Activated CD4-positive, CD25-positive, alpha-beta regulatory T cell (primary cell): ENCODE measurements around the gene PBX1.

ENCODE experiments used
- DNase-seq, 4 experiments: peaks; one replicate each; lab custom pipeline; 2025; lab: John Stamatoyannopoulos, UW

PBX1 gene

GRCh38 chr1:164617377-164618201, 58.6 kb downstream of the PBX1 start:
- no peak for DNase-seq

GRCh38 chr1:164618202-164618564, 59.2 kb downstream of the PBX1 start:
- no peak for DNase-seq

- DNase-seq: no peak
These were observed 60.2 kb downstream of the PBX1 start for GRCh38 chr1:164619006-164619784.

- no peak for DNase-seq
These were observed 63.3 kb downstream of the PBX1 start for GRCh38 chr1:164622068-164622845.

DNA sequence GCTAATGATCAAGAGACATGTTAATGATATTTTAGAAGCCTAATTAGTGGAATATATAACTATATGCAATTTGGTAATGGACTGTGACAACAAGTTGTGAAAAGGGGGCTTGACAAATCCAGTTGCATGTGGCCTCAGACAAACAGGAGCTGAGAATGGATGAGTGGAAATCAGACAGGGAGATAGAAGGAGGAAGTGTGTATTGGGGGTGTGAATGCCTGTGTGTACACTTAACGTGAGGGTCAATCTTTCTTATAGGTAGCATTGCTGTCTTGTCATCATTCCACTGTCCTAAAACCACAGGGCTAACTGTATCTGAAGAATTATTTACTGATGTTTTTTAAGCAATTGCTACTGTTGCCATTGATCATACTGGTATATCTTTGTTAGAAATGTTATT, 64.8 kb downstream of the PBX1 start:
- DNase-seq: no peak

GRCh38 chr1:164624400-164624799, 65.4 kb downstream of the PBX1 start:
- DNase-seq: no peak

GRCh38 chr1:164625004-164625617, 66.1 kb downstream of the PBX1 start:
- DNase-seq: no peak

GRCh38 chr1:164628772-164629171, 69.8 kb downstream of the PBX1 start:
- no peak for DNase-seq

- no peak for DNase-seq
These were observed 71.0 kb downstream of the PBX1 start for GRCh38 chr1:164629971-164630370.

DNA sequence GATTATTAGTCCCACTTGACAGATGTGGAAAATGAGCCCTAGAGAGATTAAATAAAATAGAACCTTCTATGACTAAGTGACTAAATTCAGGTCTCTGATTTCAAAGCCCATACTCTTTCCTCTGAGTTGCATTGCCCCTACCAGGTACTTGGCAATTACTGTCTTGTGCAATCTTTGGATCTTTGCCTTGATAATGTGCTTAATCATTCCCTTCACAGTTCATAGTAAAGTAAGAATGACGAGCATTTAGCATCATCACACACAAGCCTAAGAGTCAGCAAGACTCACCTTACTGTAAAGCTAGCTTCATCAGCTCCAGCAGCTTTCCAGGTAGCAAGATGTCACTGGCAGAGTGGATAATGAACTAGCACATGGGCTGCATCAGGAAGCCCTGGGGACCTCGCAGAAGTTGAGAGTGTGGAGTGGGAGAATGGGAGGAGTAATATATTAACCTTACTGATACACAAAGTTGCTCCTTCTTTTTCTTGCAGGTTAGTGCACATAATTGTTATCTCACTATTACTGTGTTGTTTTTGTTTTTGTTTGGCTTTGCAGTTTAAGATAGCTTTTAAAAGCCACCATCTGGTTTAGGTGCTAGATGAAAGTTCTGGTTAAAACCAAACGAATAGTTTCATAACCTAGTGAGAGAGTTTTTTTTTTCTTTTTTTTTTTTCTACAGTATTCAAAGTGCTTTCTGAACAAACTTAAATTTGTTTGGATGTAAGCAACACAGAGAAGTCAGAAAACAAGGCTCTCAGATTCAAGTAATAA, 71.8 kb downstream of the PBX1 start:
- no peak for DNase-seq

- DNase-seq: no peak
These were observed 72.8 kb downstream of the PBX1 start for GRCh38 chr1:164631751-164632150.

GRCh38 chr1:164633997-164634396, 75.0 kb downstream of the PBX1 start:
- DNase-seq: no peak

DNA sequence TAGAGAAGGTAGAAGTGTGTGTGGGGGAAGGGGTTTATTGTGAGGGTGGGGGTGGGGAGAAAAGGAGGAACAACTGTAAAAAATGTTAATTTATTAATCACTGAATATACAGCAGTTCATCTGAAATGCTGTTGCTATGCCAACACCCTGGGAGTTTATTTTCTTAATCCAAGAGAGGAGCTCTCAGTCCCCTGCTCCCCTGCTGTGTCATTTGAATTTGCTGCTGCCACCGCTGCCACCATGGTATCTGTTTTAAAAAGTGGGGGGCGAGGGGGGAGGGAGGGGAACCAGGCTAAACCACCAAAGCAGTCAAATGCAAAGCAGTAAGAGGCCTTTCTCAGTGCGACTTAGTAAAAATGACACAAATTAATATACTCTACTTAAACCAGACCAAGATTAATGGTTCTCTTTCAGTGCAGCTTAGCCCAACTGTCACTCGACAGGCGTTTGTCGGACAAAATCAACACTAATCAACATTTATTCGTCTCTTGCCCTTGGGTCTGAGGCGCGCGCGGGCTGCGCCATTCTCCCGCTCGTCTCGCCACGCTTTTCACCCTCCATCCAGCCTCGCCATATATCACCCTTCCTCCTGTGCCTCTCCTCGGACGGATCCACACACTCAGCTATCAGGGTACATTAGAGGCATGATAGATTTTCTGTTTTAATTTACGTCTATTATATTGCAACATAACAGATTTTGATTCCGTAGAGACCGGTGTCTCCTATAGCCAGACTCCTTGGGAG, 76.2 kb downstream of the PBX1 start:
- no peak for DNase-seq

DNA sequence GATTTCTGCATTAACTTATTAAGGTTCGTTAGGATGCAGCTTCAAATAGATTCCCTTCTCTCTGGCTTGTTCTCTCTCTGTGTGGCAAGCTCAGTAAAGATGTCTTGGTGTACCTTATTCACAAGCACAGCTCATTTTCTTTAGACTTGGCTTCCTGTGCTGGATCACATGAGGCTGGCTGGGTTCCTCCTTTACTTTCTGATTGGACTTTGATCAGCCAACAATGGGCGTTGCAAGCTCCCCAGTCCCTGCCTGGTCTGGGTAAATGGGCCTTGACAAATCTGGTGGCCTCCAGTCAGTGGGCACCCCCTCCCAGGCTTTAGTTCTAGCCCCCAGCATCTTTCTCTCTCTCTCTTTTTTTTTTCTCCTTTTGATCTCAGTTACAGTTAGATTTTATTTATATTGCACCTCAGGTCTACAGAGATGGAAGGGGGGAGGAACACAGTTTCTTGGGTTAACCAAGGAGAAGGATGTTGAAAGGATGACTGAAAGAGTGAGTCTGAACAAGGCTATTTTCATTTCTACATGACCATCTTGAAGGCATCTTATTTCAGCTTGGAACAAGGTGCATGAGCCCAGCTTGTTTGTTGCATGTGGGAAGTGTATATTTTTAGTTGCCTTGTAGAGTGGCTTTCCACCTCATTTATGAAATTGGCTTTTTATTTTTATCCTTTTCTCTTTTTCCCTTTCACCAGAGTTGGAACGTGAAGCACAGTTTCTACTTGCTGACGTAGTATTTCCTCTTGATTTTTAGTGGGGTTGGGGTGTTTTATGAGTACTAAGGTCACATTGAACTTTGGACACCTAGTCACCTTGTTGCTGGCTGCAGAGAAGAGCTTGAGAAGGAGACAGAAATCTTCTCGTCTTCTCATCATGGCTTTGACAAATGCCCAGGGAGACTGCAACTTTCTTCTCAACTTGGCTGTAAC, 77.1 kb downstream of the PBX1 start:
- DNase-seq: no peak

GRCh38 chr1:164636757-164637156, 77.8 kb downstream of the PBX1 start:
- no peak for DNase-seq

- no peak for DNase-seq
These were observed 78.7 kb downstream of the PBX1 start for GRCh38 chr1:164637461-164638375.

- DNase-seq: no peak
These were observed 79.7 kb downstream of the PBX1 start for GRCh38 chr1:164638492-164639202.
